A549 (cell line): ENCODE results near the gene MNX1.

Experiments used
- BHLHE40 ChIP-seq: IDR thresholded peaks from 2 replicates; pipeline ENCODE4 v1.6.1; 2012; ENCODE audit warnings: low read depth, low read length, inconsistent platforms
- CEBPB ChIP-seq, 2 experiments: fragments of >200 bp in 1 of 2; sonication (Bioruptor Twin) in 1 of 2; formaldehyde crosslinking in 1 of 2; IDR thresholded peaks; 2 replicates each; pipeline ENCODE4 v1.6.1; 2012 to 2016
- CHD4 ChIP-seq: fragments of 200-600 bp; sonication (generic); IDR thresholded peaks from 2 replicates; pipeline ENCODE4 v1.6.1; 2016; ENCODE audit warnings: antibody characterized with exemption, mild to moderate bottlenecking, borderline replicate concordance
- ELK1 ChIP-seq: fragments of 150-350 bp; IDR thresholded peaks from 2 replicates; pipeline ENCODE4 v1.6.1; 2014; ENCODE audit warnings: low read depth, mild to moderate bottlenecking, low read length
- EP300 ChIP-seq, 2 experiments: fragments of >200 bp; sonication (Bioruptor Twin); formaldehyde crosslinking; IDR thresholded peaks; 2 replicates in 1 of 2; 3 replicates in 1 of 2; pipeline ENCODE4 v1.6.1; 2016 to 2017
- HDAC2 ChIP-seq: fragments of 200-600 bp; sonication (generic); IDR thresholded peaks from 2 replicates; pipeline ENCODE4 v1.6.1; 2016
- KDM1A ChIP-seq: fragments of 200-600 bp; sonication (generic); IDR thresholded peaks from 2 replicates; pipeline ENCODE4 v1.6.1; 2016; ENCODE audit warnings: low read depth, mild to moderate bottlenecking
- MAZ ChIP-seq: fragments of 150-350 bp; IDR thresholded peaks from 2 replicates; pipeline ENCODE4 v1.6.1; 2014; ENCODE audit warnings: antibody characterized with exemption, low read depth, low read length, borderline replicate concordance
- POLR2A ChIP-seq: IDR thresholded peaks from 2 replicates; pipeline ENCODE4 v1.6.1; 2012; ENCODE audit warnings: mild to moderate bottlenecking, low read length
- RAD21 ChIP-seq, 2 experiments: fragments of >200 bp in 1 of 2; sonication (Bioruptor Twin) in 1 of 2; formaldehyde crosslinking in 1 of 2; IDR thresholded peaks in 1 of 2; conservative IDR thresholded peaks in 1 of 2; 2 replicates in 1 of 2; 3 replicates in 1 of 2; pipeline ENCODE4 v1.6.1; 2012 to 2018; ENCODE audit warnings: inconsistent platforms in 1 of 2
- SMC3 ChIP-seq: fragments of >200 bp; sonication (Bioruptor Twin); formaldehyde crosslinking; IDR thresholded peaks from 3 replicates; pipeline ENCODE4 v1.6.1; 2018; ENCODE audit warnings: inconsistent platforms
- SREBF2 ChIP-seq: fragments of 450-650 bp; IDR thresholded peaks from 2 replicates; pipeline ENCODE4 v1.6.1; 2014; ENCODE audit warnings: mild to moderate bottlenecking, moderate library complexity
- TF ChIP-seq, protein P1 (sequence below): fragments of >200 bp; sonication (Bioruptor Twin); formaldehyde crosslinking; IDR thresholded peaks from 3 replicates; pipeline ENCODE4 v1.5.1; 2016
- TF ChIP-seq, protein P2 (sequence below): fragments of 200-600 bp; sonication (generic); IDR thresholded peaks from 2 replicates; pipeline ENCODE4 v1.6.1; 2016; ENCODE audit warnings: antibody characterized with exemption, mild to moderate bottlenecking, moderate library complexity

- TF ChIP-seq, protein P1, sequence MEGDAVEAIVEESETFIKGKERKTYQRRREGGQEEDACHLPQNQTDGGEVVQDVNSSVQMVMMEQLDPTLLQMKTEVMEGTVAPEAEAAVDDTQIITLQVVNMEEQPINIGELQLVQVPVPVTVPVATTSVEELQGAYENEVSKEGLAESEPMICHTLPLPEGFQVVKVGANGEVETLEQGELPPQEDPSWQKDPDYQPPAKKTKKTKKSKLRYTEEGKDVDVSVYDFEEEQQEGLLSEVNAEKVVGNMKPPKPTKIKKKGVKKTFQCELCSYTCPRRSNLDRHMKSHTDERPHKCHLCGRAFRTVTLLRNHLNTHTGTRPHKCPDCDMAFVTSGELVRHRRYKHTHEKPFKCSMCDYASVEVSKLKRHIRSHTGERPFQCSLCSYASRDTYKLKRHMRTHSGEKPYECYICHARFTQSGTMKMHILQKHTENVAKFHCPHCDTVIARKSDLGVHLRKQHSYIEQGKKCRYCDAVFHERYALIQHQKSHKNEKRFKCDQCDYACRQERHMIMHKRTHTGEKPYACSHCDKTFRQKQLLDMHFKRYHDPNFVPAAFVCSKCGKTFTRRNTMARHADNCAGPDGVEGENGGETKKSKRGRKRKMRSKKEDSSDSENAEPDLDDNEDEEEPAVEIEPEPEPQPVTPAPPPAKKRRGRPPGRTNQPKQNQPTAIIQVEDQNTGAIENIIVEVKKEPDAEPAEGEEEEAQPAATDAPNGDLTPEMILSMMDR = no peak
- TF ChIP-seq MAZ (no peak), RAD21 (conservative IDR thresholded peaks at IDR 0.05 in 1 of 2, IDR thresholded peaks at IDR 0.05 in 1 of 2) (no peak), BHLHE40 (no peak), EP300 (IDR thresholded peaks at IDR 0.05) (no peak), KDM1A (no peak), POLR2A (no peak), SREBF2 (no peak), CEBPB (IDR thresholded peaks at IDR 0.05) (no peak), HDAC2 (no peak), CHD4 (no peak), SMC3 (no peak), ELK1 (no peak)
- TF ChIP-seq, protein P2, sequence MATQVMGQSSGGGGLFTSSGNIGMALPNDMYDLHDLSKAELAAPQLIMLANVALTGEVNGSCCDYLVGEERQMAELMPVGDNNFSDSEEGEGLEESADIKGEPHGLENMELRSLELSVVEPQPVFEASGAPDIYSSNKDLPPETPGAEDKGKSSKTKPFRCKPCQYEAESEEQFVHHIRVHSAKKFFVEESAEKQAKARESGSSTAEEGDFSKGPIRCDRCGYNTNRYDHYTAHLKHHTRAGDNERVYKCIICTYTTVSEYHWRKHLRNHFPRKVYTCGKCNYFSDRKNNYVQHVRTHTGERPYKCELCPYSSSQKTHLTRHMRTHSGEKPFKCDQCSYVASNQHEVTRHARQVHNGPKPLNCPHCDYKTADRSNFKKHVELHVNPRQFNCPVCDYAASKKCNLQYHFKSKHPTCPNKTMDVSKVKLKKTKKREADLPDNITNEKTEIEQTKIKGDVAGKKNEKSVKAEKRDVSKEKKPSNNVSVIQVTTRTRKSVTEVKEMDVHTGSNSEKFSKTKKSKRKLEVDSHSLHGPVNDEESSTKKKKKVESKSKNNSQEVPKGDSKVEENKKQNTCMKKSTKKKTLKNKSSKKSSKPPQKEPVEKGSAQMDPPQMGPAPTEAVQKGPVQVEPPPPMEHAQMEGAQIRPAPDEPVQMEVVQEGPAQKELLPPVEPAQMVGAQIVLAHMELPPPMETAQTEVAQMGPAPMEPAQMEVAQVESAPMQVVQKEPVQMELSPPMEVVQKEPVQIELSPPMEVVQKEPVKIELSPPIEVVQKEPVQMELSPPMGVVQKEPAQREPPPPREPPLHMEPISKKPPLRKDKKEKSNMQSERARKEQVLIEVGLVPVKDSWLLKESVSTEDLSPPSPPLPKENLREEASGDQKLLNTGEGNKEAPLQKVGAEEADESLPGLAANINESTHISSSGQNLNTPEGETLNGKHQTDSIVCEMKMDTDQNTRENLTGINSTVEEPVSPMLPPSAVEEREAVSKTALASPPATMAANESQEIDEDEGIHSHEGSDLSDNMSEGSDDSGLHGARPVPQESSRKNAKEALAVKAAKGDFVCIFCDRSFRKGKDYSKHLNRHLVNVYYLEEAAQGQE = no peak
Measured at GRCh38 chr7:157044943-157045660, 34.6 kb upstream of the MNX1 start.
